GM10266 (cell line): Measurements from ENCODE around the gene TJP1.

Experiments used
- DNase-seq: peaks from one replicate; pipeline ENCODE4 v3.0.0; 2012; ENCODE audit errors: extremely low spot score
- CTCF ChIP-seq: IDR thresholded peaks from 2 replicates; pipeline ENCODE4 v1.5.1; 2012; ENCODE audit warnings: mild to moderate bottlenecking, low read depth; ENCODE audit not compliant: control insufficient read depth, insufficient read depth; ENCODE audit errors: missing control alignments

TJP1 gene

GRCh38 chr15:29840054-29840453, 17.8 kb upstream of the TJP1 start:
- TF ChIP-seq CTCF: no peak
- DNase-seq: no peak

GRCh38 chr15:29838352-29839010, 16.2 kb upstream of the TJP1 start:
- DNase-seq: no peak
- no peak for TF ChIP-seq CTCF

- no peak for DNase-seq
- no peak for TF ChIP-seq CTCF
These were observed 13.0 kb upstream of the TJP1 start for GRCh38 chr15:29835301-29835700.

GRCh38 chr15:29832709-29833108, 10.4 kb upstream of the TJP1 start:
- DNase-seq: no peak
- no peak for TF ChIP-seq CTCF

GRCh38 chr15:29826908-29827820, 4.9 kb upstream of the TJP1 start:
- no peak for TF ChIP-seq CTCF
- no peak for DNase-seq

GRCh38 chr15:29825227-29825626, 3.0 kb upstream of the TJP1 start:
- no peak for DNase-seq
- TF ChIP-seq CTCF: no peak
